Ectodermal cell (in vitro differentiated cells): ENCODE measurements around the gene SLC25A33.
"Not testable (repeated sequence)": the region's sequence is repeated elsewhere in the genome, so short reads cannot be mapped to it uniquely, and the experiment has no call there.

Experiments
- H3K27ac ChIP-seq: 2 replicates; pipeline ENCODE4 v1.7.0; 2013; ENCODE audit warnings: mild to moderate bottlenecking, low read depth, low read length; ENCODE audit not compliant: insufficient read depth, poor library complexity, severe bottlenecking
- H3K27me3 ChIP-seq: 2 replicates; pipeline ENCODE4 v1.7.0; 2013; ENCODE audit warnings: mild to moderate bottlenecking, low read length; ENCODE audit not compliant: insufficient read depth, control insufficient read depth, poor library complexity, severe bottlenecking
- H3K36me3 ChIP-seq: one replicate; pipeline ENCODE4 v1.7.0; 2013; ENCODE audit warnings: low read length; ENCODE audit not compliant: control insufficient read depth, insufficient read depth
- H3K4me1 ChIP-seq: one replicate; pipeline ENCODE4 v1.7.0; 2013; ENCODE audit warnings: low read length; ENCODE audit not compliant: control insufficient read depth, insufficient read depth
- H3K4me3 ChIP-seq: 2 replicates; pipeline ENCODE4 v1.7.0; 2013; ENCODE audit warnings: low read depth, low read length, control low read depth; ENCODE audit not compliant: insufficient read depth
- H3K9me3 ChIP-seq: 2 replicates; pipeline ENCODE4 v1.7.0; 2013; ENCODE audit warnings: mild to moderate bottlenecking, low read length, moderate library complexity; ENCODE audit not compliant: control insufficient read depth
- WGBS, 2 experiments: methylation state at CpG; one replicate each; pipeline ENCODE4 v1.1.7; 2013; ENCODE audit warnings: missing lambda C conversion rate in 2 of 2; 5-methylcytosine and 5-hydroxymethylcytosine counted together

The SLC25A33 gene

DNA sequence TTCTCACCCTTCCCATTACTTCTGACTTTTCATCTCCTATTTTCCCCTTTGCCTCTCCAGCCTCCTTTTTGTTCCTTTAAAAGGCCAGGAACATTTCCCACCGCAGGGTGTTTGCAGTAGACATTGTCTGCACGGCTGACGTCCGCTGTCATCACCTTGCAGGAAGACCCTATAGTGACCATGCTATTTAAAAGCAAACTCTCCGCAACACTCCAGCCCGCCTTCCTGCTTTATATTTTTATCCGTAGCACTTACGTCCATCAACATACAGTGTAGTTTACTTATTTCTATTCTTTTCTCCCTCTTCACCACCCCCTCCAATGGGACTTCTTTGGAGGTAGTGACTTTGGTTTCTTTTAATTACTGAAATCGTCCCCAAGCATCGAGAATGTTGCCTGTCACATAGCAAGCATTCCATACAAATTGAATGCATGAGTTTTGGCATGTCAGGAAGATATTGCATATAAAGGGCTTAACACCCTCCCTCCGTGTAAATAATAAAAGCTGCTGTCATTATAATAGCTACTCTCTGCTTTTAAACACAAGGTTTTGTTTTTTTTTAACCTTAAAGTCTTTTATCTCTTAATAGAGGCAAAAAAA lies 19.8 kb downstream of the SLC25A33 start:
- peaks cover 14% of the 10 kb centered on the region for H3K36me3 ChIP-seq
- H3K27me3 ChIP-seq, result no peaks in the 10 kb centered on the region
- peaks cover 4% of the 10 kb centered on the region for H3K4me1 ChIP-seq
- WGBS, 2 experiments, result 86 to 89% methylated on average over 10 of the region's 11 CpGs
- no peaks in the 10 kb centered on the region for H3K9me3 ChIP-seq
- no peak overlapping the region for H3K27ac ChIP-seq
- no peak overlapping the region for H3K4me3 ChIP-seq

DNA sequence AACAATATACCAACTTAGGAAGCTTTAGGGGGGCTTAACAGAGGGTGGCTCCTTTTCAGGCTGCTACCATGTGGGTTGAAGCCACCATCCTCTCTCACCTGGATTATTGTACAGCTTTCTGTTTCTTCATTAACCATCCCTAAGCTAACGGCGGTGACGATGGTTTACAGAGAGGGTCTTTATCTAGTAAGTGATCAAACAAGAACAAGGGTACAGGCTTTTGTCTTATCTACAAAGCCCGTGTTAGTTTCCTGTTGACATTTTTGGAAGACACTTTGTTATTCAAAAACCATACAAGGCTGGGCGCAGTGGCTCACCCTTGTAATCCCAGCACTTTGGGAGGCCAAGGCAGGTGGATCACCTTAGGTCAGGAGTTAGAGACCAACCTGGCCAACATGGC lies 20.4 kb downstream of the SLC25A33 start:
- Histone ChIP-seq H3K9me3 (no peaks in the 10 kb centered on the region), H3K36me3 (peaks cover 14% of the 10 kb centered on the region), H3K4me3 (no peak overlapping the region), H3K4me1 (peaks cover 4% of the 10 kb centered on the region), H3K27ac (no peak overlapping the region), H3K27me3 (no peaks in the 10 kb centered on the region)
- 85% methylated on average over 5 of the region's 5 CpGs for WGBS, 2 experiments

DNA sequence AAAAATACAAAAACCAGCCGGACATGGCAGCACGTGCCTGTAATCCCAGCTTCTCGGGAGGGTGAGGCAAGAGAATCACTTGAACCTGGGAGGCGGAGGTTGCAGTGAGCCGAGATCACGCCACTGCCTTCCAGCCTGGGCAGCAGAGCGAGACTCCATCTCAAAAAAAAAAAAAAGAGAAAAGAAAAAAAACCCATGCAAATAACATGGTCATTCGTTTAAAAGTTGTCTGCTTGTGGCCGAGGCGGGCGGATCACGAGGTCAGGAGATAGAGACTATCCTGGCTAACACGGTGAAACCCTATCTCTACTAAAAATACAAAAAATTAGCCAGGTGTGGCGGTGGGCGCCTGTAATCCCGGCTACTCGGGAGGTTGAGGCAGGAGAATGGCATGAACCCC lies 20.8 kb downstream of the SLC25A33 start:
- H3K27me3 ChIP-seq, H3K27ac ChIP-seq, H3K4me3 ChIP-seq, H3K9me3 ChIP-seq, H3K4me1 ChIP-seq: not testable (repeated sequence)
- 93 to 96% methylated on average over 17 of the region's 17 CpGs for WGBS, 2 experiments
- H3K36me3 ChIP-seq, result peaks cover 14% of the 10 kb centered on the region

DNA sequence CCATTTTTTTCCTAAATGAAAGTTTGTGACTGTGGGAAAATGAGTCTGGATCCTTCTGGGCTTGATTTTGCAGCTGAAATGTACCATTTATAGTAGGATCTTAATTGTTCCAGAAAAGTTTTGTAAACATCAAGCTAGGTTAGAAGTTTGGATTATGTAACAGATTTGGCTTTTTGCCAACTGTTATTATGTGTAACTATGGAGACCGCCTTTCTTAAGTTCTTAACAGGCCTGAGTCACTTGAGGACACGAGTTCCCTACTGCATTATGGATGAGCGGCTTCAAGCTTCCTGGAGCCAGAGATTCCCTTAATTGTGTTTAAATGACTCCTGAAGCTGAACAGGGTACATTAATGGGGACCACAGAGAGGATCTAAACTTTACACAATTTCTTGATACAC lies 22.2 kb downstream of the SLC25A33 start:
- H3K27ac ChIP-seq, result no peak overlapping the region
- no peaks in the 10 kb centered on the region for H3K27me3 ChIP-seq
- H3K4me3 ChIP-seq, result no peak overlapping the region
- H3K9me3 ChIP-seq, result no peaks in the 10 kb centered on the region
- 88 to 90% methylated on average over 3 of the region's 3 CpGs for WGBS, 2 experiments
- peaks cover 14% of the 10 kb centered on the region for H3K36me3 ChIP-seq
- peaks cover 4% of the 10 kb centered on the region for H3K4me1 ChIP-seq

DNA sequence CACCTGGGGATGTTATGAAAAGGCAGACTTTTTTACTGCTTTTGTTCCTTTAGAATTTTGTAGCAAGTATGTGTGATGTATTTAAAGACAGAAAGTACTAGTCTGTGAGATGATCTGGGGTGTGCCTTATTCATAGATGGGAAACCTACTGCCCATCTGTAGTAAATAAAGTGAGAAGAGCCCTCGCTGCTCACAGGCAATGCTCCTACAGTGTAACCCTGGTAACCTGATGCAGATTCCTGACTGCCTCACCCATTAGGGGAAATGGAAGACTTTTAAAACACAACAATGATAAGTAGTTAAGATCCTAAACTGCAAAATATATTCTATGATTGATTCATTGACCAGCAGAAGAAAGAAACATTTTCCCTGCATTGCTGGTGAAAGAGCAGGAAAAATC lies 30.0 kb downstream of the SLC25A33 start:
- no peaks in the 10 kb centered on the region for H3K4me1 ChIP-seq
- no peaks in the 10 kb centered on the region for H3K9me3 ChIP-seq
- H3K27me3 ChIP-seq, result no peaks in the 10 kb centered on the region
- H3K4me3 ChIP-seq, result no peak overlapping the region
- no peak overlapping the region for H3K27ac ChIP-seq
- WGBS, 2 experiments, result 81 to 88% methylated on average over 1 of the region's 1 CpG
- no peaks in the 10 kb centered on the region for H3K36me3 ChIP-seq

DNA sequence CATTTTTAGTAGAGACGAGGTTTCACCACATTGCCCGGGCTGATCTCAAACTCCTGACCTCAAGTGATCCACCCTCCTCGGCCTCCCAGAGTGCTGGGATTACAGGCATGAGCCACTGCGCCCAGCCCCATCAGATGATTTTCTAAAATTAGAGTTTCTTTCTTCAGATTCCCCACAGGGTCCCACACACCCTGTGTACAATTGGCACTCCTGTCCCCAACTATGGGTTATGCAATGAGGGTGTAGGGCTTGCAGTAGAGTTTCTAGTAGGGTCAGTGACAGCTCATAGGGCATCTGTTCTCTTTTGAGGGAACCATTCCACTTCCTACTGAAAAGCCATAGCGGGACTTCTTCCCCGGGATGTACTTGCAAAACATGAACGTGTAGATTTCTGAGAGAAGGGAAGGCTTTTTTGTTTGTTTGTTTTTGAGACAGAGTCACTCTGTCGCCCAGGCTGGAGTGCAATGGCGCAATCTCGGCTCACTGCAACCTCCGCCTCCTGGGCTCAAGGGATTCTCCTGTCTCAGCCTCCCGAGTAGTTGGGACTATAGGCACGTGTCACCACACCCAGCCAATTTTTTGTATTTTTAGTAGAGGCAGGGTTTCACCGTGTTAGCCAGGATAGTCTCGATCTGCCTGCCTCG lies 31.7 kb downstream of the SLC25A33 start:
- H3K36me3 ChIP-seq, H3K9me3 ChIP-seq, H3K27me3 ChIP-seq, H3K4me1 ChIP-seq, H3K27ac ChIP-seq, H3K4me3 ChIP-seq: not testable (repeated sequence)
- WGBS, 2 experiments, result 94% methylated on average over 16 of the region's 16 CpGs

DNA sequence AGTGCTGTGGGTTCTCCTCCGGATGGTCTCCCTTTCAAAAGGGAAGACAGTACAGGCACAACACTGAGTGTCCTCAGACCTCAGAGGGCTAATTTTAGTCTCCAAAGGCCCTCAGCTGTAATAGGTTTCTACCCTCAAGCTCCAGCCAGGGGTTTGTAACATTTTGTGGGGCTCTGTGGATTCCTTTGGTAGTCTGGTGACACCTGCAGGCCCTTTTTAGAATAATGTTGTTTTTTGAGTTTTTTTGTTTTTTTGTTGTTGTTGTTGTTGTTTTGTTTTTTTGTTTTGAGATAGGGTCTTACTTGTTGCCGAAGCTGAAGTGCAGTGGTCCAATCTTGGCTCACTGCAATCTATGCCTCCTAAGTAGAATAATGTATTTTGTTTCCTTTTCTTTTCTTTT lies 34.5 kb downstream of the SLC25A33 start:
- Histone ChIP-seq H3K4me1 (no peaks in the 10 kb centered on the region), H3K4me3 (no peak overlapping the region), H3K36me3 (peaks cover 9% of the 10 kb centered on the region), H3K27ac (no peak overlapping the region), H3K9me3 (no peaks in the 10 kb centered on the region), H3K27me3 (no peaks in the 10 kb centered on the region)
- 81 to 85% methylated on average over 1 to 2 of the region's 2 CpGs for WGBS, 2 experiments

DNA sequence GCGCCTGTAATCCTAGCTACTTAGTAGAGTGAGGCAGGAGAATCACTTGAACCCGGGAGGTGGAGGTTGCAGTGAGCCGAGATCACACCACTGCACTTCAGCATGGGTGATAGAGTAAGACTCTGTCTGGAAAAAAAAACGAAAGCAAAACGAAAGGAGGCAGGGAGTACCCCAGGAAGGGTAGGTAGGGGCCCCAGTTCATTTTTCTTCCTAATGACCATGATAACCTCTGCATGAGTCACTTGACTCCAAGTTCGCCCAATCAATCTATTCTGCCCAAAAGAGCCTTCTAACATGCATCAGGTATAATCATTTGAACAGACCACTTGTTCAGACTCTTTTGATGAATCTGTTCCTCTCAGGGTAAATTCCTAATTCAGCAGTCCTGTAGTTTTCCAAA lies 36.2 kb downstream of the SLC25A33 start:
- H3K27ac ChIP-seq, result no peak overlapping the region
- H3K4me1 ChIP-seq, result no peaks in the 10 kb centered on the region
- H3K27me3 ChIP-seq, result no peaks in the 10 kb centered on the region
- peaks cover 12% of the 10 kb centered on the region for H3K36me3 ChIP-seq
- no peak overlapping the region for H3K4me3 ChIP-seq
- no peaks in the 10 kb centered on the region for H3K9me3 ChIP-seq
- 90 to 94% methylated on average over 6 of the region's 6 CpGs for WGBS, 2 experiments

DNA sequence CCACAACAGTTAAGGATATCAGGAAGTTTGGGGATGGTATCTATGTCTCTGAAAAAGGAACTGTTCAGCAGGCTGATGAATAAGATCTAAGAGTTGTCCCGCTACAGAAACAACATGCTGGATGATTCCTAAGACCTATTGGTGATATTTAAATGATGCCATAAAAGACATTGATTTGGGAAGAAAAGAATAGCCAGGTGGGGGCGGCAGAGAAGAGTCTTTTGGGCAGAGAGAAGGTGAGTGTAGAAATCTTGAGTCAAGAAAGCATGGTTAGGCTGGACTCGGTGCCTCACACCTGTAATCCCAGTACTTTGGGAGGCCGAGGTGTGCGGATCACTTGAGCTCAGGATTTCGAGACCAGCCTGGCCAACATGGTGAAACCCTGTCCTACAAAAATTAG lies 37.6 kb downstream of the SLC25A33 start:
- H3K27ac ChIP-seq, result no peak overlapping the region
- H3K27me3 ChIP-seq, result no peaks in the 10 kb centered on the region
- no peak overlapping the region for H3K4me3 ChIP-seq
- no peaks in the 10 kb centered on the region for H3K4me1 ChIP-seq
- no peaks in the 10 kb centered on the region for H3K9me3 ChIP-seq
- WGBS, 2 experiments, result 89 to 92% methylated on average over 6 of the region's 6 CpGs
- H3K36me3 ChIP-seq, result peaks cover 12% of the 10 kb centered on the region

DNA sequence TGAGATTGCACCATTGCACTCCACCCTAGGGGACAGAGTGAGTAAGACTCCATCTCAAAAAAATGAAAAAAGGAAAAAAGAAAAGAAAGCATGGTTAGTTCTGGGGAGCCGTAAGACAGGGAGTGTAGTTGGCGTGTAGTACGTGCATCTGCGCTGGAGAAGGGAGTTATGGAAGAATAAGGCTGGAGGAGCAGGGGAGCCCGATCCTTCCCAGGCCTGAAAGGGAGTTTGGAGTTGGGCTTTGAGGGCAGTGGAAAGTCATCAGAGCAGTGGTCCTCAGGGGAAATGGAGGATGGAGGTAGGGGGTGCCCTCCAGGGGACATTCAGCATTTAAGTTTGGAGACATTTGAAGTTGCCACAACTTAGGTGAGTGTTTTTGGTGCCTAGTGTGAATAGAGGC lies 38.2 kb downstream of the SLC25A33 start:
- no peaks in the 10 kb centered on the region for H3K9me3 ChIP-seq
- no peak overlapping the region for H3K27ac ChIP-seq
- WGBS, 2 experiments, result 85% methylated on average over 5 of the region's 5 CpGs
- H3K27me3 ChIP-seq, result no peaks in the 10 kb centered on the region
- no peaks in the 10 kb centered on the region for H3K4me1 ChIP-seq
- peaks cover 12% of the 10 kb centered on the region for H3K36me3 ChIP-seq
- H3K4me3 ChIP-seq, result no peak overlapping the region
